ENCODE results near the gene GPR146. TPM values are rescaled to one million over a fixed set of nuclear protein-coding genes. Genes with fewer than 3 reads are reported as not detected.

The GPR146 gene
- total RNA-seq, 1 donor = 33.9 TPM

DNA sequence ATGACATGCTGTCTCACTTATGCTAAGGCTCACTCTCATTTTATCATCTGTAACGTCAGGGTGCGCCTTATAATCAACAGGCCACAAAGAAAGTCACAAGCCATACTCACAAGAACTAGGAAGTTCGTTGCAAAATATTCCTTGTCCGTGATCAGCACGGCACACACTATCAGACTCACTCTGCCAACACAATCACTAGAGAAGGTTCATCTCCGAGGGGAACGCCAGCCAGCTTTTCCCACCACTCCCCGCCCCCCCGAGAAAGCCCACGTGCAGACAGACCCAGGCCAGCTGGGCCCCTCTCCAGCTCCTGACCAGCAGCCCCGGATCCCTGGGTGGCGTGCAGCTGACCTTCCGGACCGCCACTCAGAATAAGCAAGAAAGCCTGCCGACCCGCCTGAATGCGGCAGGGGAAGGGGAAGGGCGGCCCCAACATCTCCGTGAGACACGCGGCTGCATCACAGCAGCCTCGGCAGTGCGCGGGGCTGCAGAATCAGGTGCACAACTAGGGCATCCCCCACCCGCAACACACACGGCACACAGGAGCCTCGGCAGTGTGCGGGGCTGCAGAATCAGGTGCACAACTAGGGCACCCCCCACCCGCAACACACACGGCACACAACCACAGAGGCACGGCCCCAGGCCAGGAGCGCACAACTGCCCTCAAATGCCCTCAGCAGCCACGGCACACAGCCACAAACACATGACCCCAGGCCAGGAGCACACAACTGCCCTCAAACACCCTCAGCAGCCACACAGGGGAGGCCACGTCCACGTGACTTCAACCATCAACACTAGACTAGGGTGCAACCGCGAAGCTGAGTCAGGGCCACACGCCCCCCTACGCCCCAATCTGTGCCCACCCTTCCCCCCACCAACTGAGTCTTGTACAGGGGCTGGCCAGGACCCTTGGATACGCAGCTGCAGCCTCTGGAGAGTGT is 2.5 kb upstream of the GPR146 start:
- DNase-seq (ENCODE audit: low read depth in 2 of 3, low spot score in 2 of 3) = no peak

DNA sequence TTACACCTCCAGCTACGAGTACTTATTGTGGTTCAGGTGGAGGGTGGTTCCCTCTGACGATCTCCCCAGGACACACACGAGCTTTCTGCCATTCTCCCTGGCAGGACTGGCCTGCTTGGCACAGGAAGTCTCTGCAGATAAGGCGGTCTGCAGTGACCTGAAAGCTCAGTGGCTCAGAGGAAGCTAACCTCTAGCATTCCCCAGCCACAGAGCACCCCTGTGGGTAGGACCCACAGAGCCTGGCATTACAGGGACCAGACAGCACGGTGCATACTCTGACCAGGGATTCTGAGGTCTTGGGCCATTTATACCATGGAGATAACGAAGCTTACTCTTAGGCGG is 1.9 kb upstream of the GPR146 start:
- peak in 1 of 3 donors; percentile 22 for DNase-seq (ENCODE audit: low read depth in 2 of 3, low spot score in 2 of 3)

DNA sequence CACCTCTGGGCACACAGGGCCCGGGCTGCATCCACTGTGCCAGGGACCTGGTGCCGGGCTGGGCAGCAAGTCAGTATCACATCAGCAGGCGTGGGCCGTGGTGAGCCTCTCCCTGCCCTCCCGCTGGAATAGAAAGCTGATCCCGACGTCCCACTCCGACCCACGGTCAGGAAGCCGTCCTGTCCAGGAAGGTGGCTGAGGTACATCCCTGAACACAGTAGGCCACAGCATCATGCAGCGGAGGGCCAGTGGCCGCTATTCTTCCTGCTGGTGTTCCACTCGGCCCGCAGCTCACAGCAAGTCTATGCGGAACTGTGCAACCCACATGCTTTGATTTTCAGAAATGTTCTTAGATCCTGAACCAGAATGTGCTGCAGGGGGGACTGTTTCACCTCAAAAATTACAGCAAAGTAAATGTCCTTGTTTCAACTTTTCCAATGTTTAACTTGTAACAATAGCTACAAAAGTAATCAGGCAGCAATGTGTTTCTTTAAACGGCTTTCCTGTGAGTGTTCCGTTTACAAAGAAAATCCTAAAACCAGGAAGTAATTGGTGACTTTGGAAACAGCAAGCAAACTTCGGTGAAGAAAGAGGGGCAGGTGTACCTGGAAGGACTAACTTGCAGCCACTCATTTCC is 676 bp upstream of the GPR146 start:
- no peak for DNase-seq (ENCODE audit: low read depth in 2 of 3, low spot score in 2 of 3)

DNA sequence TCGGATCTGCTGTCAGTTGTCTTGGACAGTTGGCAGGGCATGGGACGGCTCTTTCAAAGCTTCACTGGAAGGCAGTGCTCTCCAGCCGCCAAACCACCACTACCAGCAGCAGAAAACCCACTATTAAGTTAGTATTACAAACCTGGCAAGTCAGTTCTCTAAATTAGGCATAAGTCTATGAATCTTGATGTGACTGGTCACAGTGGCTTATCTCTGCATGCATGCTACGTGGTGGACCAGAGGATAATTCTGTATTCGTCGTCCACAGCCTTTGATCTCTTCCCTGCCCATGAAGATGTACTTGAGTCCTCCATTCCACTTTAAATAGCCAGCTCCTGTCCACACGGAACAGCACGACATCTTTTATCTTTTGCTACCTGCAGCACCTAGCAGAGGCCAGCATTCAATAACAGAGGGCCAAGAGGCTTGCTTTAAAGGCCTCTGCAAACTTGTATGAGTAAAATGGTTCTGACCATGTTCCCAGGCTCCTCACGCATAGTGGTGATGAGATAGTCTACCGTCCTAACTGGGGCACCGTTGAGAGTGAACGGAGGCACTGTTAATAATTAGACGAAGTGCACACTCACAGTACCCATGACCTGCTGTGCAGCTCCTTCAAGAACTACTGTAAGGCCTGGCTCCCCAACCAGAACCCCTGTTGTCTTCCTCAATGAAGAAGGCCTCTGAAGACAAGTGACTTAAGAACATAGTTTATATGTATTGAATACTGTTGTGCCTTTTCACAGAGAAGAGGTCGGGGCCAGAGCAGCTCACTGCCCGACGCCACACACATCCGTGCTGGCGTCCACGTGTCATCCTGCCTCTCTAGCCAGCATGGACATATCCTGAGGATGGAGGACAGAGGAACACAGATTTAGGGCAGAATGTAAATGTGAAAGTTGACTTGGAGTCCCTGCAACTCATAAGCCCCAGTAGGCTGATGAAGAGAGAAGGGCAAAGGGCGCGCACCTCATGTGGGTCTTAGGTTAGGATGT is 1.0 kb downstream of the GPR146 start:
- DNase-seq (ENCODE audit: low read depth in 2 of 3, low spot score in 2 of 3) = no peak

DNA sequence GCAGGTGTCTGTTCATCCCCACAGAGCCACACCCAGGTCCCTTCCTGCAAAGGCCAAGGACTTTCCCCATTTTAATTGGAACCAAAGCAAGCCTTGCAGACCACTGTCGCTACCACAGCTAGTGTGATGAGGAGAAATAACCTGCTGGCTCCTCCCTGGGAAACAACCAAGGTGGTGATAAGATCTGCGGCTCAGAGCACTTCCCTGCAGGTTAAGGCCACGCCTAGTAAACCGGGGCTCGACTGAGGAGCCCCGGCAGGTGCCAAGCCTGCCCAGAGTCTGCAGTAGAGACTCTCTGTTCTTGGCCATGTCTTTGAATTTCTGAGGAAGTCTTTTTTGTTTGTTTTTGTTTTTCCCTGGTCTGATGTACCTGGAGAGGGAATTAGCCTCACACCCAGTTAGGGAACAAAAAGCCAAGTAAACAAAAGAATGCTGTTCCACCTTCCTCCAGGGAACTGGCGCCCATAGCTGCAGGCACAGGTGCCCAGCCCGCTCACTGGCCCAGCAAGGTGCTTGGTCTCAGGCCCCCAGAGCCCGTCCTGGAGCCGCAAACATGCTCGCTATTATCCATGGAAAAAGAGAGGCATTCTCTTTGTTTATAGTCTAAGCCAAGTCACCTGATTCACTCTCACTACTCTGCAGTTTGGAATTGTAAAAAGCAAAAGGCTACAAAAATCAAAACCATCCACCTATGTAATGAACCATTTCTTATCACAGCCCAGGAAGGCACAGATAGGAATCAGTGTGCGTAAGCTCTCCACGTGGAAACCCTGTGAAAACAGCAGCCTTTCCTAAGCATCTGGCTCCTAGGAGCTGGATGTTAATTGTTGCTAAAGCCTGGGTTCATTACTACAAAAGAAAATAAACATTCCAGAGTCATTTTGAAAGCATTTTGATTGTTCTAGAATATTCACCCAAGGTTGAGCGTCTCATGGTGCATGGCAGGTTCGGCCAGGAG is 2.7 kb downstream of the GPR146 start:
- DNase-seq (ENCODE audit: low read depth in 2 of 3, low spot score in 2 of 3) = no peak

- peak in 1 of 3 donors; percentile 36 for DNase-seq (ENCODE audit: low read depth in 2 of 3, low spot score in 2 of 3)
These were observed 4.8 kb downstream of the GPR146 start for GRCh38 chr7:1049006-1049741.

DNA sequence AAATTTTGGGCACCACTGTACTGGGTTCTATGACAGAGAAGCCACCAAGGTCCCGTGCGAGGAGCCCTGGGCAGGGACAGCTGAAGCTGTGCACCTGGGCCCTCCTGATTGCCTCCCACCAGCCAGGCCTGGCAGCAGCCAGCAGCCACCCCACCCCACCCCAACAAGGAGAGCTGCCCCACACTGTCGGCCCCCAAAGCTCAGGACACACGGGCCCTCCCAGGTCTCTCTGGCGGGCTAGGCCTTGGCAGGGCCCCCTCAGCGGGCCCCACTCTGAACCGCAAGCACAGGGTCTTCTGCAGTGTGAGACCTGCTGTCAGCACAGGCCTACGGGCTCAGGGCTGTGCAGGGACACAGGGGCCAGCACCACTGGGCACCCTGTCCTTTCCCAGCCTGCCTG is 5.5 kb downstream of the GPR146 start:
- DNase-seq (ENCODE audit: low read depth in 2 of 3, low spot score in 2 of 3) = no peak

GRCh38 chr7:1050254-1050906 is 6.0 kb downstream of the GPR146 start:
- no peak for DNase-seq (ENCODE audit: low read depth in 2 of 3, low spot score in 2 of 3)

DNA sequence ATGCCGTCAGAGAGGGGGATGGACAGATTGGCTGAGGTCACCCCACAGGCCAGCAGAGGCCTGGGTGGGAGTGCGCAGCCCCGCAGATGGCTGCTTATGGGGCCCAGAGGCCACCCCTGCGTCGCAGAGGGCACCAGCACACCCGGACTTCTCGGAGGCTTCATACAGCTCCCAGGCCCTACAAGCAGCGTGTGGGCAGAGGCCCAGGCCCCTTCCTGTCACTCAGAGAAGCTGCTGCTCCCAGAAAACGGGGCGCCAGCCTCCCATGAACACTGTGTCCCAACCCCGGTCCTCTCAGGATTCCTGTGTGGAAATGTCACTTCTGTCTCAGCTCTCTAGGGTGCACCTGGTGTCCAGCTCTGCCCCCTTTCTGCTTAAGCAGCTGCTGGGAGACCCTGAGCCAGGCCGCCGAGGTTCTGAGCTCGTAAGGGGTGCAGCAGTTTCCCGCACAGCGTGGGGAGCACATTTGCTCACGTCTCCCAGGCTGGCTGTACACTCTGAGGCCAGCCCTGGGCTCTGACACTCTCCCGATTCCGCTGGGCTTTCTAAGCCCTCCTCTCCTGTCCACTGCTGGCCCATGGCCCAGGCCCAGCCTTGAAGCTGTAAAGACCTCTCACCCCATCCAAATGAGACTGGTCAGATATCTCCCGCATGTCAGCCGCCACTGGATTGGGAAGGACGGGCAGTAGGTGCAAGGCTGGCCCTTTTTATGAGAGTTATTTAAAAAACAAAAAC is 6.8 kb downstream of the GPR146 start:
- no peak for DNase-seq (ENCODE audit: low read depth in 2 of 3, low spot score in 2 of 3)

DNA sequence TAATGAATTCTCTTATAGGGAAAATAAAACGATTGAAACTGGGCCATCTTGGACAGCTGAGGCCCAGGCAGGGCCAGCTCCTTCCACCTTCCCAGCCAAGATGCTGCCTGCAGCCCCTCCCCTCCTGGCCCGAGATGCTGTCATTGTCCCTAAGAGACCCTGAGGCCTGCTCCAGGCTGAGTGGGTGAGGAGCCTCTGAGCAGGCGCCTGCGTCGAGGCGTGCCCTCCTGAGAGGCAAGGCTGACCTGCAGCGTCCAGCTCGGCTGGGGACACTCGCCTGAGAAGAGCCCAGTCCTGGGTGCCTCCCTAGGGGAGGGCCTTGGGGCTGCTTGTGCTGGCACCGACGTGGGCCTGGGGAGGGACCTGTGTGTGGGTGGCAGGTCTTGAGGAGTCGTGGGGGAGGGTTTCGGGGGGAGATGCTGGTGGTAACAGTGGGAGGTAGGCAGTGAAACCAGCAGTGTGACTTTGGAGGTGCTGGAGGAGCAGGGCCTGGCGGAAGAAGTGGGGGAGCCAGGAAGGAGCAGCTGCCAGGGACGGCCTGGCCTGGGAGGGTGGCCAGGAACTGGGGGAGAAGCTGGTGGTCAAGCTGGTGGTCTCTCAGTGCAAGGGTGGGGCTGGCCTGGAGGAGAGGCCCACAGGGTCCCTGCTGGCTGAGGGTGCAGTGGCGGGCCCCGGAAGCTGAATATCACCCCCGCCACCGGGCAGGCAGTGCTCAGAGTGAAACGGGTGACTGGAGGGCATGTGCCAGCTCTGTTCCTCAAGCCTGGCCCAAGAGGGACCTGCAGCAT is 7.9 kb downstream of the GPR146 start:
- DNase-seq (ENCODE audit: low read depth in 2 of 3, low spot score in 2 of 3) = no peak

GRCh38 chr7:1053002-1053411 is 8.7 kb downstream of the GPR146 start:
- no peak for DNase-seq (ENCODE audit: low read depth in 2 of 3, low spot score in 2 of 3)

DNA sequence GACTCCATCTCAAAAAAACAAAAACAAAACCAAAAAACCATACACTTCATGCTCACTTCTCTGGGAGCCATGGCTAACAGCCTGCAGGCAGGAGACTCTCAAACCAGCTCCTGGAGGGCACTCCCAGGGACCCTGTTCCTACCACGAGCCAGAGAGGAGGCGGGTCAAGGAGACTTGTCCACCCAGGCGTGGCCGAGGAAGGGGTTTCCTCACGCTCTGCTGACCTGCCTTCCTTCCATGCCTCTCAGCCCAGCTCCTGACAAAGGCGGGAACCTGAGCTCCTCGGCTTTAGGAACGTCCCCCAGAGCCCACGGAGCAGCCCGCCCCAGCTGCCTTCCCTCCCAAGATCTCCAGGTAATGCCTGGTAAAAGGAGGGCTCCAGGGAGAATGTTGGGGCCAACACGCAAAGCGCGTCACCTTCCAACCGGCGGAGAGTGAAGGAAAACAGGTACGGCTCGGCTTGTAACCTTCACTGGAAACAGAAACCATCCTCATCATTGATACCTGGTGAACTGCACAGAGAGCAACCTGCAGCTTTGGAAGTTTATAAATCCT is 9.5 kb downstream of the GPR146 start:
- no peak for DNase-seq (ENCODE audit: low read depth in 2 of 3, low spot score in 2 of 3)

GRCh38 chr7:1054438-1054837 is 10.1 kb downstream of the GPR146 start:
- no peak for DNase-seq (ENCODE audit: low read depth in 2 of 3, low spot score in 2 of 3)

- DNase-seq (ENCODE audit: low read depth in 2 of 3, low spot score in 2 of 3) = peak in 2 of 3 donors; percentile 86 to 89
These were observed 10.6 kb downstream of the GPR146 start for GRCh38 chr7:1054861-1055450.

- DNase-seq (ENCODE audit: low read depth in 2 of 3, low spot score in 2 of 3) = no peak
These were observed 11.2 kb downstream of the GPR146 start for GRCh38 chr7:1055491-1055955.

Data from hematopoietic multipotent progenitor cell (in vitro differentiated cells).